Measurements from ENCODE around the gene PSMB5. TPM values are rescaled to one million over a fixed set of nuclear protein-coding genes. Genes with fewer than 3 reads are reported as not detected.

Gene PSMB5
- total and polyA plus RNA-seq, 9 of the 15 experiments (the other 6 are each of a cell fraction or from before 2014, with no cell fraction given) = 198 to 1,870 (median 269) TPM

DNA sequence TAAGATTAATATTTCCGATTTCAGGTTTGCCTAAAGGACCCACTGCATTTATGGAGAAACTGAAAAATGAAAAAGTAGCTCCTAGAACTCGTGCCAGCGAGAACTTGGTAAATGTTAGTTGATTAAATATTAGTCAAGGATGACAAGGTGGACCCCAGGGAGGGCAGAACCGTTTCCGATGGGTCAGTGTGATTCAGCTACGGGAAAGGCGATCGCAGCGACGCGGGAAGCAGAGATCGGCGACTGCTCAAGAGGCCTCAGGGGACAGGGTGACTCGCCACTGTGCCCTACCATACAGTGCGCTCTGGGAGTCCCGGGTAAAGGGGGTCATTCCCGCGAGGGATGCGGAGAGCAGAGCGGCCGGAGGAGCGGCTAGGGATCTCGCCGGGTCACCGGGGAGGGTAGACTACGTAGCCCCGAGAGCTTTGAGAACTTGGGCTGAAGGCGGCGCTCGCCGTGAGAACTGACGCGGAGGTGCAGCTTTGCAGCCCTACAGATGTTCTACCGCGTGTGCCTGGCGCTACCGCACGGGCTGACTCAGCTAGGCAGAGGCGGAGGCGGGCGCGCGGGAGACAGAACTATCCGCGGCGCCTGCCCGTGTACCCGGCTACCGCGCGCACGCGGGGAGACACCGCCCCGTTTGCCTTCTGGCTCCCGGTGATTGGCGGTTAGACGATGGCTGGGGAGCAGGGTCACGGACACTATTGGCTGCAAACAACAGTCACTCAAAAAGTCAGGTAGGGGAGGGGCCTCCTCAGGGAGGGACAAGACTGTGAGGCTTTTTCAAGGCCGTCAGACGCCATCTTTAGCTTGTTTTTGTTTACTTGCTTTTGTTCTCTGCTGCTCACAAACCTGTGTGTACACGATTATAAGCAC, 27.9 kb downstream of the PSMB5 start (continued):
- TF ChIP-seq NR3C1 (CRISPR knock-in tag; IDR thresholded peaks at IDR 0.05) (no peak), TAL1 (IDR thresholded peaks at IDR 0.05) (no peak), PCBP1 (IDR thresholded peaks at IDR 0.05; ENCODE audit: low read depth, low read length, poor library complexity, severe bottlenecking) (no peak), ZNF79 (CRISPR knock-in tag; IDR thresholded peaks at IDR 0.05; ENCODE audit: low read depth) (no peak), MAFG (tag; conservative IDR thresholded peaks at IDR 0.05) (peak; percentile 64)

DNA sequence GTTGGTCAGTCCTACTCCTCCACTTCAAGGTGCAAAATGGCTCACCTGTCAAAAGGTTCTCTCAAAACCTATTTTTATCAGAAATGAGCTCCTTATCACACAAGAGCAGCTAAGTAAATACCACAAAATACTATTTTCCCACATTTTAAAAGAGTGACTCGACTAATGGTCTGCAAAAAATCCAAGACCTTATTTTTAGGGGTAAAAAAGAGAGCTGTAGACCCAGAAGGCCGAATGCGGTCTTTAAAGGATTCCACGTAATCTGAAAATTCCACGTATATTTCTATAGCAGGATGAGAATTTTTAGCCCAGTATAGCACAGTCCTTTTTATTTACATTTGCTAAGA, 28.5 kb downstream of the PSMB5 start:
- Histone ChIP-seq H3K4me1 (replicated peaks in 1 of 2; ENCODE audit: control insufficient read depth in 2 of 2, insufficient read depth in 2 of 2, low read length in 2 of 2) (peaks cover 18 to 29% of the 10 kb centered on the region in 2 experiments), H3K27me3 (ENCODE audit: control insufficient read depth in 2 of 2, insufficient read depth in 2 of 2, low read length in 2 of 2) (no peaks in the 10 kb centered on the region), H3K27ac (ENCODE audit: extremely low read depth, low read depth, low read length) (peak overlapping the region; percentile 97), H3K4me3 (peak overlapping the region; percentile 43), H3K9ac (ENCODE audit: insufficient read depth in 1 of 2, low read depth in 2 of 2, low read length in 2 of 2) (peak overlapping the region; percentile 92 to 99; a peak in 3 of 4 replicates), H3K9me3 (replicated peaks; ENCODE audit: control insufficient read depth, insufficient read depth, low read depth, low read length) (no peaks in the 10 kb centered on the region), H3K79me2 (ENCODE audit: control insufficient read depth, insufficient read depth, low read length) (peaks cover 43% of the 10 kb centered on the region), H4K20me1 (replicated peaks; ENCODE audit: control insufficient read depth, insufficient read depth, low read length) (no peaks in the 10 kb centered on the region), H3K36me3 (ENCODE audit: control insufficient read depth, insufficient read depth, low read length) (no peaks in the 10 kb centered on the region), H3K4me2 (ENCODE audit: insufficient read depth, low read length) (peak overlapping the region; percentile 84), H2AFZ (ENCODE audit: low read depth, low read length) (peak overlapping the region; percentile 82), H3K9me1 (ENCODE audit: control insufficient read depth, insufficient read depth, low read length) (no peaks in the 10 kb centered on the region)
- CTCF ChIA-PET (ENCODE audit: low intra/inter-chr PET ratio) = interaction anchor here (1.5 kb wide), 1 partner anchor 50 kb away, joined by 3 read pairs; no protein-coding TSS in a partner anchor
- ATAC-seq = no peak
- POLR2A ChIA-PET = interaction anchor here (0.6 to 4.0 kb wide), 25 partner anchors 10 to 430 kb away, joined by 3 to 81 read pairs (median 6); partner anchors contain the start of genes ACIN1, C14orf119, CDH24 and PRMT5
- no TSS peak for BruUV-seq (replicated peaks)
- FAIRE-seq = no peak
- WGBS (ENCODE audit: insufficient coverage, low coverage, missing lambda C conversion rate) = 6% methylated on average over 5 of the region's 5 CpGs
- peak in 1 of 4 experiments; percentile 55 for DNase-seq (ENCODE audit: extremely low read depth in 1 of 4, low spot score in 3 of 4)
- intact Hi-C loops (cut with micrococcal nuclease) = no loop called here
- in situ Hi-C loops (cut with MboI) = no loop called here
- TF ChIP-seq CBFA2T3 (IDR thresholded peaks at IDR 0.05) (peak; percentile 69), HNRNPK (IDR thresholded peaks at IDR 0.05; ENCODE audit: low read depth, low read length, poor library complexity, severe bottlenecking) (no peak), HCFC1 (IDR thresholded peaks at IDR 0.05; ENCODE audit: low read depth, low read length) (no peak), TCF3 (CRISPR knock-in tag; IDR thresholded peaks at IDR 0.05) (peak; percentile 69), FOXA1 (IDR thresholded peaks at IDR 0.05; ENCODE audit: borderline replicate concordance) (peak; percentile 29; the same call in 1 of the 2 replicates), POLR2H (tag; IDR thresholded peaks at IDR 0.05; ENCODE audit: low read depth) (no peak), ZNF766 (CRISPR knock-in tag; conservative IDR thresholded peaks at IDR 0.05) (0 out of 2 replicates have a peak, but pooled peaks have one; percentile 14), KAT2B (IDR thresholded peaks at IDR 0.05; ENCODE audit: low read depth, low read length) (no peak), TEAD4 (IDR thresholded peaks at IDR 0.05; ENCODE audit: low read length) (peak; percentile 82), TEAD4 (CRISPR knock-in tag; IDR thresholded peaks at IDR 0.05; ENCODE audit: borderline replicate concordance) (no peak), KAT8 (IDR thresholded peaks at IDR 0.05; ENCODE audit: low read depth) (0 out of 2 replicates have a peak, but pooled peaks have one; percentile 22), STAT5A (IDR thresholded peaks at IDR 0.05; ENCODE audit: borderline replicate concordance, low read length) (peak; percentile 45; the same call in 1 of the 2 replicates), ZFP30 (CRISPR knock-in tag; IDR thresholded peaks at IDR 0.05; ENCODE audit: borderline replicate concordance) (no peak), DPF2 (IDR thresholded peaks at IDR 0.05) (peak; percentile 39; the same call in 1 of the 2 replicates), BRD4 (IDR thresholded peaks at IDR 0.05) (0 out of 2 replicates have a peak, but pooled peaks have one; percentile 17)
- TF ChIP-seq, protein P1, sequence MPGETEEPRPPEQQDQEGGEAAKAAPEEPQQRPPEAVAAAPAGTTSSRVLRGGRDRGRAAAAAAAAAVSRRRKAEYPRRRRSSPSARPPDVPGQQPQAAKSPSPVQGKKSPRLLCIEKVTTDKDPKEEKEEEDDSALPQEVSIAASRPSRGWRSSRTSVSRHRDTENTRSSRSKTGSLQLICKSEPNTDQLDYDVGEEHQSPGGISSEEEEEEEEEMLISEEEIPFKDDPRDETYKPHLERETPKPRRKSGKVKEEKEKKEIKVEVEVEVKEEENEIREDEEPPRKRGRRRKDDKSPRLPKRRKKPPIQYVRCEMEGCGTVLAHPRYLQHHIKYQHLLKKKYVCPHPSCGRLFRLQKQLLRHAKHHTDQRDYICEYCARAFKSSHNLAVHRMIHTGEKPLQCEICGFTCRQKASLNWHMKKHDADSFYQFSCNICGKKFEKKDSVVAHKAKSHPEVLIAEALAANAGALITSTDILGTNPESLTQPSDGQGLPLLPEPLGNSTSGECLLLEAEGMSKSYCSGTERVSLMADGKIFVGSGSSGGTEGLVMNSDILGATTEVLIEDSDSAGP (CRISPR knock-in tag; IDR thresholded peaks at IDR 0.05) = no peak
